Naive thymus-derived CD4-positive, alpha-beta T cell (primary cell): ENCODE results near the gene DCT. TPM values are rescaled to one million over a fixed set of nuclear protein-coding genes. Genes with fewer than 3 reads are reported as not detected.

Experiments used
- polyA plus RNA-seq, 2 donors: library from polyadenylated mRNA; unstranded; fragments of 300-500 nt; fragmentation: Illumina TruSeq; gene quantifications; one replicate each; pipeline ENCODE4 v1.2.3, GENCODE V29; 2021
- total RNA-seq, 6 experiments: library from RNA in 5 of 6; stranded (reverse) in 5 of 6; gene quantifications; 1 replicate in 5 of 6; 2 replicates in 1 of 6; pipeline ENCODE4 v1.2.3 and lab custom pipeline; 2021 to 2026

Gene DCT
- total and polyA plus RNA-seq, 7 experiments from 2014 or later = 0.19 to 1.9 (median 0.68) TPM; not detected in 1

Other genes starting within 250 kb of the DCT start
- gene TGDS, start 116.5 kb upstream of the DCT start, total RNA-seq = 10 to 100 TPM in 3 of 5 experiments, 1 to 10 TPM in 2; 5.9 to 20.5 (median 13.7) TPM
- gene TGDS, start 116.5 kb upstream of the DCT start, polyA plus RNA-seq = 10 to 100 TPM; 11.7 to 18.4 TPM
- gene GPR180, start 122.2 kb upstream of the DCT start, total RNA-seq = 1 to 10 TPM; 1.8 to 7.0 (median 5.4) TPM
- gene GPR180, start 122.2 kb upstream of the DCT start, polyA plus RNA-seq = 1 to 10 TPM; 1.3 to 1.5 TPM
- not detected for gene SOX21, start 232.9 kb upstream of the DCT start, total RNA-seq
- gene SOX21, start 232.9 kb upstream of the DCT start, polyA plus RNA-seq = not detected